ENCODE measurements around the gene TSPAN4. TPM values are rescaled to one million over a fixed set of nuclear protein-coding genes. Genes with fewer than 3 reads are reported as not detected.

TSPAN4 gene
- total and polyA plus RNA-seq, 2 of the 13 experiments (the other 11 are each of a cell fraction or from before 2014, with no cell fraction given): 31.7 to 68.3 TPM

- no peak; the same call in 1 of the 2 replicates for TF ChIP-seq MTA1 (CRISPR knock-in tag; IDR thresholded peaks at IDR 0.05; ENCODE audit: borderline replicate concordance)
- TF ChIP-seq ERF (CRISPR knock-in tag; IDR thresholded peaks at IDR 0.05): no peak
- no peak for TF ChIP-seq ZFP90 (CRISPR knock-in tag; IDR thresholded peaks at IDR 0.05; ENCODE audit: borderline replicate concordance)
- TF ChIP-seq NFYC (CRISPR knock-in tag; IDR thresholded peaks at IDR 0.05): no peak
- TF ChIP-seq SYNCRIP (IDR thresholded peaks at IDR 0.05; ENCODE audit: insufficient read depth, low read depth, low read length): no peak
- TF ChIP-seq ZNF33A (CRISPR knock-in tag; IDR thresholded peaks at IDR 0.05; ENCODE audit: borderline replicate concordance): no peak
- no peak for TF ChIP-seq PRDM15 (CRISPR knock-in tag; IDR thresholded peaks at IDR 0.05)
- 0 out of 2 replicates have a peak, but pooled peaks have one; percentile 16 for TF ChIP-seq LBX2 (CRISPR knock-in tag; IDR thresholded peaks at IDR 0.05; ENCODE audit: borderline replicate concordance)
- no peak for TF ChIP-seq ZNF766 (CRISPR knock-in tag; IDR thresholded peaks at IDR 0.05; ENCODE audit: borderline replicate concordance)
- TF ChIP-seq THAP9 (CRISPR knock-in tag; IDR thresholded peaks at IDR 0.05; ENCODE audit: borderline replicate concordance): no peak
- TF ChIP-seq ATF4 (CRISPR knock-in tag; IDR thresholded peaks at IDR 0.05): no peak
- TF ChIP-seq TRAFD1 (CRISPR knock-in tag; IDR thresholded peaks at IDR 0.05; ENCODE audit: borderline replicate concordance): no peak
- TF ChIP-seq IKZF4 (CRISPR knock-in tag; IDR thresholded peaks at IDR 0.05; ENCODE audit: borderline replicate concordance, low read depth, not compliant biosample characterization): peak; percentile 22
- peak; percentile 22; the same call in 1 of the 2 replicates for TF ChIP-seq KDM2A (CRISPR knock-in tag; IDR thresholded peaks at IDR 0.05; ENCODE audit: borderline replicate concordance, low read depth)
- no peak for TF ChIP-seq ZNF143 (CRISPR knock-in tag; IDR thresholded peaks at IDR 0.05)
These were observed 38.7 kb upstream of the TSPAN4 start (continued) for GRCh38 chr11:803770-804598.
